ENCODE data around the gene ZNF787.

The ZNF787 gene

DNA sequence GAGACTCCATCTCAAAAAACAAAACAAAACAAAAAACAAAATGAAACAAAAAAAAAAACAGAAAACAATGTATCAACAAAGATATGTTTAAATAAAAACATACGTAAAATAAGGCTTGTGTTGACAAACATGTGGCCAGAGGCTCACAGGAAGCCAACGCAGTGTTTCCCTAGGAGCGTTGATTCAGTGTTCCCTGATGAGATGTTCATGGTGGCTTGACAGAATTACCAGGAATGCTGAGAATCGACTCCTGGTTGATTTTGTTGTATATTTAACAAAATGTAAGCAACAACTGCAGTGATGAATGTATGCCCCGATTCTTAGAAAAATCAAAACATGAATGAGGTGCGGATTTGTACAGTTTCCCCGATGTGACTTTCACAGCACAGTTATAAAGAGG is 8.9 kb upstream of the ZNF787 start:
- TF ChIP-seq EZH2 (IDR thresholded peaks at IDR 0.05; ENCODE audit: borderline replicate concordance, low read length) (no peak), CTCF (IDR thresholded peaks at IDR 0.05; ENCODE audit: low read length) (no peak)

DNA sequence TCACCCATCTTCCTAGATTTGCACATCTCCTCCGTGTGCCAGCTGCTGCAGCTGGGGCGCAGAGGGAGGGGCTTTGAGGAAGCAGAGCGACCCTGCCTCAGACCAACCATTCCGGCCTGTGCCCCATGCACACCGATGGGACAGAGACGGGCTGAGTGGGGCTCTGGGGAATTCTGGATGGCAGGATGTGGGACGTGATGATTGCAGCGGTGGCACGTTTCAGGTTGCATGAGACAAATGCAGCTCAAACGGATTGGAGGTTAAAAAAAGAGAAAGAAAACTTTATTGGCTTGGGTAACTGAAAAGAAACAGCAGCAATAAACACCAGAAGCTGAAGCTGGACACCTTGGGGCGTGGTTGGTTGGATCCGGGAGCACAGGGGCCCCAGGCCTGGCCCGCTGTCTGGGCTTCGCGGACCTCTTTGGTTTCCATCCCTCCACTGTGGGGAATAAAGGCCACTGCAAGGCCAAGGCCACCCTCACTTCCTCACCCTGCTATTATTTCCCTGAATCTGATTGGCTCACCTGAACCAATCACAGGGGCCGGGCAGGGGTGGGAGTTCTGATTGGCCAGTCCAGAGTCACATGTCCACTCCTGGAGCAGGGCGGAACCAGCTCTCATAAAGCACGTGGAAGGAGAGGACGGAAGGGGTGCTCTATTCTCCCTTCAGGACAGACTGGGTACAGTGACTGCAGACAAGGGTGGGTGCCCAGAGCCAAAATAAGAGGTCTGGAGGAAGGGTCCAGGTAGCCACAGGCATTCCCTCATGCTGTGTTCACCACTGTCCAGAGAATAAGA is 6.1 kb upstream of the ZNF787 start:
- no peaks in the 10 kb centered on the region for H3F3A ChIP-seq (ENCODE audit: insufficient read depth, low read length)
- no peaks in the 10 kb centered on the region for H3K36me3 ChIP-seq (ENCODE audit: insufficient read depth, low read length)
- peaks cover under 1% of the 10 kb centered on the region for H3K4me1 ChIP-seq (ENCODE audit: insufficient read depth, low read length, severe bottlenecking)
- H3K9me3 ChIP-seq (ENCODE audit: low read length), result no peaks in the 10 kb centered on the region
- no peak overlapping the region for H3K27ac ChIP-seq (ENCODE audit: low read depth, low read length, poor library complexity, severe bottlenecking)
- no peaks in the 10 kb centered on the region for H3K9me2 ChIP-seq (ENCODE audit: low read depth, low read length)
- no peaks in the 10 kb centered on the region for H4K20me1 ChIP-seq (ENCODE audit: insufficient read depth, low read length)
- no peak overlapping the region for H3K9ac ChIP-seq (ENCODE audit: low read length)
- TF ChIP-seq EZH2 (IDR thresholded peaks at IDR 0.05; ENCODE audit: borderline replicate concordance, low read length) (no peak), CTCF (IDR thresholded peaks at IDR 0.05; ENCODE audit: low read length) (no peak)
- H3K27me3 ChIP-seq (ENCODE audit: insufficient read depth, low read length), result no peaks in the 10 kb centered on the region
- H3K4me3 ChIP-seq (ENCODE audit: low read depth, low read length, poor library complexity, severe bottlenecking), result no peak overlapping the region
- no peak overlapping the region for H2AFZ ChIP-seq (ENCODE audit: low read length)
- no peak overlapping the region for H3K4me2 ChIP-seq (ENCODE audit: low read length)
- no peaks in the 10 kb centered on the region for H3K79me2 ChIP-seq (ENCODE audit: insufficient read depth, low read length)

More for the DNA sequence above, 8.9 kb upstream of the ZNF787 start:
- Histone ChIP-seq H3K9ac (ENCODE audit: low read length) (no peak overlapping the region), H3K27ac (ENCODE audit: low read depth, low read length, poor library complexity, severe bottlenecking) (no peak overlapping the region), H3K4me1 (ENCODE audit: insufficient read depth, low read length, severe bottlenecking) (peaks cover 13% of the 10 kb centered on the region), H3K9me2 (ENCODE audit: low read depth, low read length) (no peaks in the 10 kb centered on the region), H3K4me2 (ENCODE audit: low read length) (no peak overlapping the region), H3K79me2 (ENCODE audit: insufficient read depth, low read length) (no peaks in the 10 kb centered on the region), H3K4me3 (ENCODE audit: low read depth, low read length, poor library complexity, severe bottlenecking) (no peak overlapping the region), H3F3A (ENCODE audit: insufficient read depth, low read length) (no peaks in the 10 kb centered on the region), H3K36me3 (ENCODE audit: insufficient read depth, low read length) (no peaks in the 10 kb centered on the region), H2AFZ (ENCODE audit: low read length) (no peak overlapping the region), H3K9me3 (ENCODE audit: low read length) (no peaks in the 10 kb centered on the region), H3K27me3 (ENCODE audit: insufficient read depth, low read length) (no peaks in the 10 kb centered on the region), H4K20me1 (ENCODE audit: insufficient read depth, low read length) (no peaks in the 10 kb centered on the region)

DNA sequence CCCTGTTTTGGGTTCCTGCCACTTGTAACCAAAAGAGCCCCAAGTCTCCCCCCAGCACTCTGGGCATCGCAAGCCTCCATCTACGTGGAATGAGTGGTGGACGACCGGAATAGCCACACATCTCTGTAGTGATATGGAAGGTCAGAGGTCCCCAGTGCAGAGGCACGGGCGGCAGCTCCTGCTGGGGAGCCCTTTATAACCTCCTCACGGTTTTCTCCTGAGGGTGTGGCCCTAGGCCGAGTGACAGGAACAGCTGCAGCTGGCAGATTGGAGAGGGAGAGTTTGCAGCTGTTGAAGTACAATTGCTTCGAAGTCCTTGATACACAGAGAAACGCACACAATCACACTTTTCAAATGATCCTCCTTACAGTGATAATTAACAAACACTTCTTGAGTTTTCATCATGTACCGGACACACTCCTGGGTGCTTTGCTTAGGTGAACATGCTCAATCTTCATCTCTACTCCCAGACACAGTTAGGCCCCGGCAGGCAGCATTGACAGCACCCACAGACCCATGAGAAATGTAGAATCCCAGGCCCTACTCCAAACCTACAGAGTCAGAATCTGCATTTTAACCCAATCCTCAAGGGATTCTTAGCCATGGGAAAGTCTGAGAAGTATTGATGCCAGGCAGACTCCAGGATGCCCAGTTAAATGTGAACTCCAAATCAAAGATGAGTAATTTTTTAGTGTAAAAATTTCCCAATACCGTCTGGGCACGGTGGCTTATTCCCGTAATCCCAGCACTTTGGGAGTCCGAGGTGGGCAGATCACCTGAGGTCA is 4.9 kb upstream of the ZNF787 start:
- Histone ChIP-seq H3K4me1 (ENCODE audit: insufficient read depth, low read length, severe bottlenecking) (peaks cover 7% of the 10 kb centered on the region), H4K20me1 (ENCODE audit: insufficient read depth, low read length) (no peaks in the 10 kb centered on the region), H3K79me2 (ENCODE audit: insufficient read depth, low read length) (no peaks in the 10 kb centered on the region), H3K27me3 (ENCODE audit: insufficient read depth, low read length) (no peaks in the 10 kb centered on the region), H3K4me2 (ENCODE audit: low read length) (no peak overlapping the region), H2AFZ (ENCODE audit: low read length) (no peak overlapping the region), H3K36me3 (ENCODE audit: insufficient read depth, low read length) (no peaks in the 10 kb centered on the region), H3K9ac (ENCODE audit: low read length) (no peak overlapping the region), H3F3A (ENCODE audit: insufficient read depth, low read length) (no peaks in the 10 kb centered on the region), H3K9me2 (ENCODE audit: low read depth, low read length) (no peaks in the 10 kb centered on the region), H3K27ac (ENCODE audit: low read depth, low read length, poor library complexity, severe bottlenecking) (no peak overlapping the region), H3K9me3 (ENCODE audit: low read length) (no peaks in the 10 kb centered on the region), H3K4me3 (ENCODE audit: low read depth, low read length, poor library complexity, severe bottlenecking) (no peak overlapping the region)
- TF ChIP-seq EZH2 (IDR thresholded peaks at IDR 0.05; ENCODE audit: borderline replicate concordance, low read length) (no peak), CTCF (IDR thresholded peaks at IDR 0.05; ENCODE audit: low read length) (no peak)

Measured in OCI-LY1 (cell line).